ENCODE data around the gene TRMT2A. TPM values are rescaled to one million over a fixed set of nuclear protein-coding genes. Genes with fewer than 3 reads are reported as not detected.

Gene TRMT2A
- polyA plus RNA-seq (2012; rRNA removed), result 54.6 and 73.1 TPM in 2 replicates
- 7.9 and 12.8 TPM in 2 replicates for polyA plus RNA-seq (2012; cell fraction: cytosol; rRNA removed)
- 409 and 434 TPM in 2 replicates for polyA plus RNA-seq (2012; cell fraction: nucleus; rRNA removed)

- Histone ChIP-seq H3K9me2 (no peaks in the 10 kb centered on the region), H3F3A (replicated peaks; ENCODE audit: insufficient read depth) (peaks cover 7% of the 10 kb centered on the region), H4K20me1 (ENCODE audit: insufficient read depth) (peaks cover 8% of the 10 kb centered on the region; the same call in 1 of the 2 replicates), H3K27ac (ENCODE audit: low read depth in 2 of 2, low read length in 1 of 2) (peak within 1 kb of the TSS; percentile 60 to 83; a peak in 3 of 4 replicates), H3K79me2 (ENCODE audit: insufficient read depth) (peaks cover 72% of the 10 kb centered on the region), H3K36me3 (replicated peaks in 1 of 2; ENCODE audit: control insufficient read depth in 1 of 2, insufficient read depth in 2 of 2, low read length in 1 of 2) (peaks cover 35 to 56% of the 10 kb centered on the region in 2 experiments), H2AFZ (ENCODE audit: low read depth) (peak within 1 kb of the TSS; percentile 83; the same call in 1 of the 2 replicates), H3K9ac (peak within 1 kb of the TSS; percentile 91), H3K27me3 (ENCODE audit: insufficient read depth) (no peaks in the 10 kb centered on the region), H3K4me3 (ENCODE audit: low read depth in 2 of 2, low read length in 1 of 2) (peak within 1 kb of the TSS; percentile 78 to 90), H3K4me1 (ENCODE audit: control insufficient read depth in 1 of 2, insufficient read depth in 2 of 2, low read depth in 1 of 2, low read length in 1 of 2) (peaks cover 16 to 28% of the 10 kb centered on the region in 2 experiments; a peak in 3 of 4 replicates), H3K4me2 (peak within 1 kb of the TSS; percentile 96), H3K9me3 (no peaks in the 10 kb centered on the region)
- DNase-seq, result peak; percentile 99
- CTCF ChIA-PET, result interaction anchor here (0.9 to 1.5 kb wide), 5 partner anchors 14 to 155 kb away, joined by 3 read pairs; no protein-coding TSS in a partner anchor
- 1% methylated on average over 35 of the region's 88 CpGs for WGBS (ENCODE audit: low lambda C conversion rate)
- POLR2A ChIA-PET, result interaction anchor here (0.6 to 2.4 kb wide), 3 partner anchors 12 to 165 kb away, joined by 4 to 7 read pairs (median 5); partner anchors contain the start of gene ZDHHC8
- TF ChIP-seq NRF1 (IDR thresholded peaks at IDR 0.05; ENCODE audit: low read depth, low read length) (peak; percentile 90), POLR2AphosphoS5 (IDR thresholded peaks at IDR 0.05; ENCODE audit: low read depth, low read length) (no peak; the same call in 1 of the 2 replicates), USF1 (IDR thresholded peaks at IDR 0.05; ENCODE audit: borderline replicate concordance, low read depth) (peak; percentile 49; the same call in 1 of the 2 replicates), SMC3 (IDR thresholded peaks at IDR 0.05; ENCODE audit: low read depth, low read length) (no peak), YY1 (IDR thresholded peaks at IDR 0.05; ENCODE audit: low read depth) (0 out of 2 replicates have a peak, but pooled peaks have one; percentile 45), USF2 (IDR thresholded peaks at IDR 0.05; ENCODE audit: borderline replicate concordance, low read depth, low read length) (0 out of 2 replicates have a peak, but pooled peaks have one; percentile 6), FOXJ3 (CRISPR knock-in tag; IDR thresholded peaks at IDR 0.05) (no peak), ZBTB33 (IDR thresholded peaks at IDR 0.05; ENCODE audit: borderline replicate concordance, low read depth) (no peak; the same call in 1 of the 2 replicates), CTCF (IDR thresholded peaks at IDR 0.05) (peak; percentile 23; the same call in 1 of the 2 replicates), REST (IDR thresholded peaks at IDR 0.05; ENCODE audit: low read depth, low read length) (peak; percentile 7; the same call in 1 of the 2 replicates), JUND (IDR thresholded peaks at IDR 0.05) (no peak), EZH2phosphoT487 (IDR thresholded peaks at IDR 0.05; ENCODE audit: borderline replicate concordance, low read depth) (no peak), EP300 (IDR thresholded peaks at IDR 0.05; ENCODE audit: borderline replicate concordance in 1 of 2, low read depth in 1 of 2, low read length in 1 of 2) (0 out of 4 replicates have a peak, but pooled peaks of 1 of the 2 experiments have one; percentile 44), FOSL2 (IDR thresholded peaks at IDR 0.05; ENCODE audit: borderline replicate concordance, low read depth) (no peak), GABPA (IDR thresholded peaks at IDR 0.05; ENCODE audit: low read depth) (peak; percentile 90), RAD21 (IDR thresholded peaks at IDR 0.05; ENCODE audit: low read length) (no peak), SIN3A (IDR thresholded peaks at IDR 0.05; ENCODE audit: borderline replicate concordance, low read depth, low read length) (peak; percentile 81; the same call in 1 of the 2 replicates), TAF1 (IDR thresholded peaks at IDR 0.05; ENCODE audit: borderline replicate concordance, low read depth, low read length) (peak; percentile 49; the same call in 1 of the 2 replicates), TEAD4 (IDR thresholded peaks at IDR 0.05; ENCODE audit: borderline replicate concordance, insufficient read depth) (0 out of 2 replicates have a peak, but pooled peaks have one; percentile 14)
These were observed at the start of gene TRMT2A for GRCh38 chr22:20116951-20117632. Gene TRMT2A, minus strand, starts transcription at chr22:20117226. Its CDS starts 320 bp downstream, at chr22:20116906.

Measured in SK-N-SH (cell line).